ENCODE results near the gene MAPK11.

GRCh38 chr22:50286701-50287318 is 16.6 kb upstream of the MAPK11 start:
- TF ChIP-seq POLR2A (IDR thresholded peaks at IDR 0.05; ENCODE audit: low read length) (no peak), GATA1 (IDR thresholded peaks at IDR 0.05; ENCODE audit: low read depth, low read length) (no peak)
